NCI-H510A (cell line): ENCODE measurements around the gene CEACAM8.
"Not testable (repeated sequence)": the region's sequence is repeated elsewhere in the genome, so short reads cannot be mapped to it uniquely, and the experiment has no call there.

Experiments used
- DNase-seq: peaks from one replicate; lab custom pipeline; 2025; lab: John Stamatoyannopoulos, UW

The CEACAM8 gene

DNA sequence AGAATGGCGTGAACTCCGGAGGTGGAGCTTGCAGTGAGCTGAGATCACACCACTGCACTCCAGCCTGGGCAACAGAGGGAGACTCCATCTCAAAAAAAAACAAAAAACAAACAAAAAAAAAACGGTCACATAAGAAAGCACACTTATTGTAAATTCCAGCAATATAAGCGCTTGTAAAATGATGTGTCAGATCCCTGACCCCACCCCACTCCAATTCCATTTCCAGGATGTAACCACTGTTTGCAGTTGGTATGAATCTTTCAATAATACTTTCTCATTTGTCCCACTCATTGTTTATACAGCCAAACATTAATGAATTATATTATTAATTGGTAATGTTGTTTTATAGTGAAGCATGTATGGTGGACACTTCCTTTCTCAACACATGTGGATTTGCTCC, 50.6 kb downstream of the CEACAM8 start:
- DNase-seq, result no peak

DNA sequence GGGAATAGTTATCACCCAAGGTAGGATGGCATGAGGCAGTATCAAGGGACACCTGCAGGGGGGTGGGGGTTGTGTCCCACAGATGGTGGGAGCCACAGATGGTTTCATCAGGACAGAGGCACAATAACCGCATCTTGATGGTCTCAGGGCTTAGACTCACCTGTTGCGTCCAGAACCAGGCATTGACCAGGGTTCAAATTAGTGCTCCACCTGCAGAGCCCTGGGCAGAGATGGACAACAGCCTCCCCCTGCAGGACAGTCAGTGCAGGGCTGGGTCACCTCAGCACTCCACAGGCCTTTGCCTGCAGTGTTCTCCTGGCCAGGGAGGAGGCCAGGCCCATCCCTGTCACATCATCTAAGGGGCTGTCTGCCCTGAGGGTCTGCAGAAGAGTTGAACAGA, 51.9 kb downstream of the CEACAM8 start:
- DNase-seq, result no peak

DNA sequence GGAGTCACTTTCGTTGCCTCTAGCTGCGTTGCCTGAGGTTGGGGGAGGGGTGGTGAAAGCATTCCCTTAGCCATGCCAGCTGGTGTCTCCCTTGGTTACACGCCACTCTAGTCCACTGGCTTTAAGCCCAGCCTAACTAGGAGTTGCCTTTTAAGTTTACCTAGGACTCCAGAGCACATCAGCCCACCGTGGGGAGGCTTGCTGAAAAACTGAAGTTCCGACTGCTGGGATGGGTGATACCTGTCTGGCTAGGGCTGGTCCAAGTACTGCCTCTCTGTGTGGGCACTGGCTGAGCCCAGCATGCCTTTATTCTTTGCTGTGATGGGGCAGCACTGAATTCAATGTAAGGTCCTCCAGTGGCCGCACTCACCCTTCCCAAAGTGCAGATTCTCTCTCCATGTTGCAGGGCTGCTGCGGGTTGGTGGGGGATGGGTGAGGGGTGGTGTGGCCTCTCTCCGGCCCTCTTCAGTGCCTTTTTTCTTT, 54.6 kb downstream of the CEACAM8 start:
- DNase-seq, result no peak

DNA sequence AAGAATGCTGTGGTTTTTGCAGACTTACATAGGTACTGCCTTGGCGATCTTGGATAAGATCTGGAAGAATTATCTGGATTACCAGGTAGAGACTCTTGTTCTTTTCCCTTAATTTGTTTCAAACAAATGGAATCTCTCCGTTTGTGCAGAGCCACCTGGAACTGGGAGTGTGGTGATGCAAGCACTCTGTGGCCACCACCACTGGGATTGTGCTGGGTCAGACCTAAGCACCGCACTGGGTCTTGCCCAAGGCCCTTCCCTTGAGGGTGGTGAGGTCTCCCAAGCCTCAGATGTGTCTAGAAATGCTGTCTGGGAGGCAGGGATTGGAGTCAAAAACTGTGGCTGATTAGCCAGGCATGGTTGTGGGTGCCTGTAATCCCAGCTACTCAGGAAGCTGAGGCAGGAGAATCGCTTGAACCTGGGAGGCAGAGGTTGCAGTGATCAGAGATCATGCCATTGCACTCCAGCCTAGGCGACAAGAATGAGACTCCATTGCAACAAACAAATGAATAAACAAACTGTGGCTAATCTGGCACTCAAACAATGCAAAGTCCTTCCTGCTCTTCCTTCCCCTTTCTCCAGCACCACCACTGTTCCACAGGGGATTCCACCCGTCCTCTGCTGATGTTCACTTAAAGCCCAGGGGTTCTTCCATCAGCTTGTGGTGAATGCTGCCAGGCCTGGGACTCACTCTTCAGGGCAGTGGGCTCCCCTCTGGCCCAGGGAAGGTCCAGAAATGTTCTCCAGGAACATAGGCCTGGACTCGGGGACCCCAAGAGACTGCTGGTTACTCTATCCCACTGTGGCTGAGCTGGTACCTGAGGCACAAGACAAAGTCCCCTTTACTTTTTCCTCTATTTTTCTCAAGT, 55.6 kb downstream of the CEACAM8 start:
- no peak for DNase-seq

DNA sequence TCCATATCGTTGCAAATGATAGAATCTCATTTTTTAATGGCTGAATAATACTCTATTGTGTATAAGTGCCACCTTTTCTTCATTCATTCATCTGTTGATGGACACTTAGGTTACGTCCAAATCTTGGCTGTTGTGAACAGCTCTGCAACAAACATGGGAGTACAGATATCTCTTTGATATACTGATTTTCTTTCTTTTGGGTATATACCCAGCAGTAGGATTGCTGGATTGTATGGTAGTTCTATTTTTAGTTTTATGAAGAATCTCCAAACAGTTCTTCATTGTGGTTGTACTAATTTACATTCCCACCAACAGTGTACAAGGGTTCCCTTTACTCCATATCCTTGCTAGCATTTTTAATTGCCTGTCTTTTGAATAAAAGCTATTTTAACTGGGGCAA, 59.4 kb downstream of the CEACAM8 start:
- not testable (repeated sequence) for DNase-seq

DNA sequence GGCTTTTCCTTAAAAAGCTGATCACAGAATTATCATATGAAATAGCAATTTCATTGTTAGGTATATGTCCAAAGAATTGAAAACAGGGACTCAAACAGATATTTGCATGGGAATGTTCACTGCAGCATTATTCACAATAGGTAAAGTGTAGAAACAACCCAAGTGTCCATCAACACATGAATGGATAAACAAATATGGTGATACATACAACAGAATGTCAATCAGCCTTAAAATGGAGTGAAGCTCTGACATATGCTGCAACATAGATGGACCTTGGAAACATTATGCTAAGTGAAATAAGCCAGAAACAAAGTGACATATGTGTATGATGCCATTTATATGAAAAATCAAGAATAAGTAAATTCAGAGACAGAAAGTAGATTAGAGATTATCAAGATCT, 60.3 kb downstream of the CEACAM8 start:
- no peak for DNase-seq

- DNase-seq, result no peak
Observed at GRCh38 chr19:42532891-42533290, 61.8 kb downstream of the CEACAM8 start.

- DNase-seq, result no peak
Observed at GRCh38 chr19:42531313-42531712, 63.4 kb downstream of the CEACAM8 start.
